GM23338 (cell line): ENCODE results near the gene PLEKHG4B. TPM values are rescaled to one million over a fixed set of nuclear protein-coding genes. Genes with fewer than 3 reads are reported as not detected.

Experiments used
- ATAC-seq: fragments of 200-7000 bp; cut with Tn5 transposase; 3 replicates; pipeline ENCODE4 v1.9.1; 2020
- DNase-seq: peaks from one replicate; pipeline ENCODE4 v3.0.0-alpha.2; 2015; ENCODE audit warnings: low spot score
- H2AFZ ChIP-seq: fragments of 200-600 bp; sonication (generic); 2 replicates; pipeline ENCODE4 v1.8.0; 2016; ENCODE audit warnings: antibody characterized with exemption, mild to moderate bottlenecking, moderate library complexity
- H3F3A ChIP-seq: fragments of 200-600 bp; sonication (generic); replicated peaks from 2 replicates; pipeline ENCODE4 v1.8.0; 2017; ENCODE audit warnings: antibody characterized with exemption, mixed run types, low read depth
- H3K27ac ChIP-seq: fragments of 200-600 bp; sonication (generic); 2 replicates; pipeline ENCODE4 v1.6.1; 2016; ENCODE audit warnings: low read depth
- H3K27me3 ChIP-seq: fragments of 200-600 bp; sonication (generic); 2 replicates; pipeline ENCODE4 v1.8.0; 2016; ENCODE audit warnings: mild to moderate bottlenecking, mixed run types, moderate library complexity; ENCODE audit not compliant: insufficient read depth
- H3K36me3 ChIP-seq: fragments of 200-600 bp; sonication (generic); 2 replicates; pipeline ENCODE4 v1.8.0; 2016; ENCODE audit warnings: mild to moderate bottlenecking; ENCODE audit not compliant: insufficient read depth
- H3K4me1 ChIP-seq: fragments of 200-600 bp; sonication (generic); 2 replicates; pipeline ENCODE4 v1.8.0; 2016; ENCODE audit warnings: mild to moderate bottlenecking, moderate library complexity; ENCODE audit not compliant: insufficient read depth
- H3K4me2 ChIP-seq: fragments of 200-600 bp; sonication (generic); 2 replicates; pipeline ENCODE4 v1.7.1; 2017; ENCODE audit warnings: mixed run types
- H3K4me3 ChIP-seq: fragments of 200-600 bp; sonication (generic); 2 replicates; pipeline ENCODE4 v1.6.1; 2016; ENCODE audit warnings: mixed run types
- H3K79me2 ChIP-seq: fragments of 200-600 bp; sonication (generic); replicated peaks from 2 replicates; pipeline ENCODE4 v1.8.0; 2017; ENCODE audit warnings: mild to moderate bottlenecking; ENCODE audit not compliant: insufficient read depth
- H3K9me2 ChIP-seq: fragments of 200-600 bp; sonication (generic); 2 replicates; pipeline ENCODE4 v1.8.0; 2017; ENCODE audit not compliant: insufficient read depth
- H4K20me1 ChIP-seq: fragments of 200-600 bp; sonication (generic); replicated peaks from 2 replicates; pipeline ENCODE4 v1.8.0; 2017; ENCODE audit warnings: mild to moderate bottlenecking; ENCODE audit not compliant: insufficient read depth
- H3K27ac Mint-ChIP-seq: 2 replicates; pipeline ENCODE4 v1.8.0; 2020; ENCODE audit warnings: inconsistent platforms, mild to moderate bottlenecking, moderate library complexity, mixed read lengths
- H3K27me3 Mint-ChIP-seq: 3 replicates; pipeline ENCODE4 v1.8.0; 2022; ENCODE audit warnings: low read depth, mild to moderate bottlenecking, moderate library complexity, mixed read lengths, inconsistent platforms; ENCODE audit not compliant: insufficient read depth, poor library complexity
- H3K36me3 Mint-ChIP-seq: 3 replicates; pipeline ENCODE4 v1.8.0; 2021; ENCODE audit warnings: low read depth, mild to moderate bottlenecking, inconsistent platforms, moderate library complexity, mixed read lengths
- H3K4me1 Mint-ChIP-seq: 3 replicates; pipeline ENCODE4 v1.8.0; 2020; ENCODE audit warnings: mild to moderate bottlenecking, inconsistent platforms, mixed read lengths
- H3K4me3 Mint-ChIP-seq: 3 replicates; pipeline ENCODE4 v1.8.0; 2021; ENCODE audit warnings: moderate library complexity, mild to moderate bottlenecking, inconsistent platforms, mixed read lengths
- H3K9me3 Mint-ChIP-seq: 3 replicates; pipeline ENCODE4 v1.8.0; 2020; ENCODE audit warnings: moderate library complexity, mild to moderate bottlenecking, inconsistent platforms, mixed read lengths
- CREB1 ChIP-seq: fragments of 250-450 bp; sonication (Bioruptor Pico); IDR thresholded peaks from 2 replicates; pipeline ENCODE4 v1.5.0; 2020; ENCODE audit warnings: low read depth, mild to moderate bottlenecking, moderate library complexity
- CTCF ChIP-seq, 2 experiments: fragments of 200-600 bp in 1 of 2; sonication (generic) in 1 of 2; conservative IDR thresholded peaks; 2 replicates each; pipeline versions ENCODE4 v1.5.1 to v1.6.1; 2016 to 2017; ENCODE audit warnings: antibody characterized with exemption in 2 of 2, low read depth in 2 of 2, mild to moderate bottlenecking in 2 of 2, moderate library complexity in 1 of 2
- ETS1 ChIP-seq: IDR thresholded peaks from 2 replicates; pipeline ENCODE4 v1.6.1; 2016; ENCODE audit warnings: antibody characterized with exemption
- EZH2 ChIP-seq: fragments of 200-600 bp; sonication (generic); IDR thresholded peaks from one replicate; pipeline ENCODE4 v1.8.0; 2017; ENCODE audit warnings: antibody characterized with exemption, mild to moderate bottlenecking, low read depth; ENCODE audit not compliant: unreplicated experiment
- EZH2phosphoT487 ChIP-seq: fragments of 200-600 bp; sonication (generic); IDR thresholded peaks from one replicate; pipeline ENCODE4 v1.8.1; 2018; ENCODE audit warnings: antibody characterized with exemption; ENCODE audit not compliant: unreplicated experiment
- JUNB ChIP-seq: IDR thresholded peaks from one replicate; pipeline ENCODE4 v1.6.1; 2016; ENCODE audit warnings: antibody characterized with exemption; ENCODE audit not compliant: unreplicated experiment
- NANOG ChIP-seq: IDR thresholded peaks from 2 replicates; pipeline ENCODE4 v1.6.1; 2016; ENCODE audit warnings: antibody characterized with exemption, borderline replicate concordance
- POLR2AphosphoS5 ChIP-seq: IDR thresholded peaks from 2 replicates; pipeline ENCODE4 v1.6.1; 2016; ENCODE audit warnings: antibody characterized with exemption, low read depth
- REST ChIP-seq: IDR thresholded peaks from one replicate; pipeline ENCODE4 v1.6.1; 2018; ENCODE audit warnings: antibody characterized with exemption; ENCODE audit not compliant: unreplicated experiment
- ZNF114 ChIP-seq: fragments of 250-450 bp; sonication (Bioruptor Pico); IDR thresholded peaks from 2 replicates; pipeline ENCODE4 v1.5.0; 2020; ENCODE audit warnings: mild to moderate bottlenecking, moderate library complexity
- ZNF331 ChIP-seq: fragments of 250-450 bp; sonication (Bioruptor Pico); IDR thresholded peaks from 2 replicates; pipeline ENCODE4 v1.5.0; 2020; ENCODE audit warnings: low read depth, mild to moderate bottlenecking, moderate library complexity
- polyA plus RNA-seq: library from polyadenylated mRNA; unstranded; fragments of >200 nt; fragmentation: Nextera tagmentation; extraction: Ambion mirVana; gene quantifications from 2 replicates; pipeline ENCODE4 v1.2.1, GENCODE V29; 2016
- total RNA-seq: library from RNA; depleted of rRNA; stranded (reverse); fragments of >200 nt; shearing (Covaris generic); gene quantifications from 2 replicates; pipeline ENCODE4 v1.2.3, GENCODE V29; 2014

The PLEKHG4B gene
- total and polyA plus RNA-seq, 2 experiments from 2014 or later = 33.5 to 54.8 TPM

GRCh38 chr5:178110-178509 lies 86.1 kb downstream of the PLEKHG4B start:
- Histone ChIP-seq H4K20me1 (no peaks in the 10 kb centered on the region), H3K4me3 (no peak overlapping the region), H3K4me1 (no peaks in the 10 kb centered on the region), H3K4me2 (no peak overlapping the region), H3K27ac (no peak overlapping the region), H2AFZ (no peak overlapping the region), H3K79me2 (no peaks in the 10 kb centered on the region), H3K27me3 (no peaks in the 10 kb centered on the region), H3F3A (no peaks in the 10 kb centered on the region), H3K36me3 (peaks cover 3% of the 10 kb centered on the region; the same call in 1 of the 2 replicates), H3K9me2 (no peaks in the 10 kb centered on the region)
- H3K36me3 Mint-ChIP-seq = peaks cover 42% of the 10 kb centered on the region
- peaks cover under 1% of the 10 kb centered on the region for H3K27me3 Mint-ChIP-seq
- no peaks in the 10 kb centered on the region; the same call in 2 of the 3 replicates for H3K9me3 Mint-ChIP-seq
- TF ChIP-seq NANOG (no peak), EZH2phosphoT487 (no peak), ZNF331 (CRISPR knock-in tag) (no peak), CREB1 (CRISPR knock-in tag) (no peak), EZH2 (no peak), ZNF114 (CRISPR knock-in tag) (no peak), REST (no peak), ETS1 (no peak), CTCF (conservative IDR thresholded peaks at IDR 0.05; ENCODE audit: low read depth in 2 of 2) (no peak)
- no peak for ATAC-seq
- no peak overlapping the region for H3K4me3 Mint-ChIP-seq
- no peak for DNase-seq
- peaks cover 12% of the 10 kb centered on the region for H3K4me1 Mint-ChIP-seq
- H3K27ac Mint-ChIP-seq = no peak overlapping the region

- H3K27ac Mint-ChIP-seq = no peak overlapping the region
- H2AFZ ChIP-seq = no peak overlapping the region
- no peak overlapping the region for H3K4me2 ChIP-seq
- TF ChIP-seq REST (no peak), EZH2phosphoT487 (no peak), JUNB (no peak), ZNF114 (CRISPR knock-in tag) (no peak), ZNF331 (CRISPR knock-in tag) (no peak), NANOG (no peak), POLR2AphosphoS5 (no peak), EZH2 (no peak)
Measured at GRCh38 chr5:179401-179800, 87.4 kb downstream of the PLEKHG4B start.

More at GRCh38 chr5:179401-179800, 87.4 kb downstream of the PLEKHG4B start:
- no peaks in the 10 kb centered on the region; the same call in 2 of the 3 replicates for H3K9me3 Mint-ChIP-seq
- Histone ChIP-seq H4K20me1 (no peaks in the 10 kb centered on the region), H3K4me3 (no peak overlapping the region), H3K79me2 (no peaks in the 10 kb centered on the region), H3K27me3 (no peaks in the 10 kb centered on the region), H3K36me3 (peaks cover 3% of the 10 kb centered on the region; the same call in 1 of the 2 replicates), H3K4me1 (no peaks in the 10 kb centered on the region), H3F3A (no peaks in the 10 kb centered on the region), H3K9me2 (no peaks in the 10 kb centered on the region), H3K27ac (no peak overlapping the region)
- DNase-seq (no peak), ATAC-seq (no peak)
- H3K4me3 Mint-ChIP-seq = no peak overlapping the region
- H3K27me3 Mint-ChIP-seq = no peaks in the 10 kb centered on the region
- H3K4me1 Mint-ChIP-seq = peaks cover 12% of the 10 kb centered on the region
- peaks cover 34% of the 10 kb centered on the region for H3K36me3 Mint-ChIP-seq
